ENCODE results near the gene EVA1C. TPM values are rescaled to one million over a fixed set of nuclear protein-coding genes. Genes with fewer than 3 reads are reported as not detected.
A peak's percentile ranks its signal among the peaks of the same experiment; 100 is the strongest.

The EVA1C gene
- total RNA-seq, result 10 to 100 TPM; 40.2 to 75.6 (median 55.7) TPM

- H3K36me3 ChIP-seq, result peaks cover 0 to 14% (median 0%) of the 10 kb centered on the region in 4 donors
- DNase-seq, result peak; percentile 60 to 96
- peak; percentile 72 to 83 for ATAC-seq (ENCODE audit: low FRiP score in 2 of 2)
- WGBS, 2 donors, result 1% methylated on average over 19 to 81 of the region's 104 CpGs
- TF ChIP-seq EP300 (IDR thresholded peaks at IDR 0.05) (peak in 3 of 4 donors; percentile 58 to 74 (median 67)), POLR2AphosphoS5 (IDR thresholded peaks at IDR 0.05) (peak in 1 of 2 donors; percentile 61), CTCF (IDR thresholded peaks at IDR 0.05) (peak; percentile 27 to 81 (median 65)), POLR2A (IDR thresholded peaks at IDR 0.05) (peak in 3 of 4 donors; percentile 28 to 75 (median 51))
- peak within 1 kb of the TSS; percentile 58 to 77 (median 74) for H3K4me3 ChIP-seq
- no peaks in the 10 kb centered on the region for H3K9me3 ChIP-seq
- peaks cover 29 to 56% (median 37%) of the 10 kb centered on the region in 4 donors for H3K4me1 ChIP-seq
- H3K27me3 ChIP-seq, result no peaks in the 10 kb centered on the region
- H3K27ac ChIP-seq, result peak within 1 kb of the TSS; percentile 97 to 99 (median 98)
Observed at GRCh38 chr21:32412162-32413014, at the start of gene EVA1C. TSS of gene EVA1C (plus strand) at chr21:32412706. CDS start at chr21:32412854, 148 bp downstream.

GRCh38 chr21:32364387-32364786, 48.1 kb upstream of the EVA1C start:
- TF ChIP-seq EP300 (IDR thresholded peaks at IDR 0.05) (no peak), POLR2AphosphoS5 (IDR thresholded peaks at IDR 0.05) (no peak), POLR2A (IDR thresholded peaks at IDR 0.05) (no peak), CTCF (IDR thresholded peaks at IDR 0.05) (no peak)
- WGBS, 2 donors, result 44 to 65% methylated on average over 4 to 7 of the region's 7 CpGs
- Histone ChIP-seq H3K9me3 (no peaks in the 10 kb centered on the region), H3K27me3 (no peaks in the 10 kb centered on the region), H3K36me3 (peaks cover 16 to 99% (median 71%) of the 10 kb centered on the region in 4 donors), H3K4me3 (no peak overlapping the region), H3K4me1 (no peaks in the 10 kb centered on the region), H3K27ac (peak overlapping the region in 1 of 4 donors; percentile 20)
- DNase-seq, result no peak
- peak; percentile 54 to 60 for ATAC-seq (ENCODE audit: low FRiP score in 2 of 2)

GRCh38 chr21:32364796-32365195, 47.7 kb upstream of the EVA1C start:
- DNase-seq, result no peak
- H3K4me3 ChIP-seq, result no peak overlapping the region
- H3K27ac ChIP-seq, result no peak overlapping the region
- no peaks in the 10 kb centered on the region for H3K27me3 ChIP-seq
- no peak for ATAC-seq (ENCODE audit: low FRiP score in 2 of 2)
- H3K9me3 ChIP-seq, result no peaks in the 10 kb centered on the region
- TF ChIP-seq EP300 (IDR thresholded peaks at IDR 0.05) (no peak), POLR2AphosphoS5 (IDR thresholded peaks at IDR 0.05) (no peak), CTCF (IDR thresholded peaks at IDR 0.05) (no peak), POLR2A (IDR thresholded peaks at IDR 0.05) (no peak)
- no peaks in the 10 kb centered on the region for H3K4me1 ChIP-seq
- WGBS, 2 donors, result 84 to 99% methylated on average over 4 of the region's 4 CpGs
- peaks cover 14 to 96% (median 67%) of the 10 kb centered on the region in 4 donors for H3K36me3 ChIP-seq

- peaks cover 14 to 88% (median 55%) of the 10 kb centered on the region in 4 donors for H3K36me3 ChIP-seq
- peaks cover 0 to 3% (median 1%) of the 10 kb centered on the region in 4 donors for H3K4me1 ChIP-seq
- H3K9me3 ChIP-seq, result no peaks in the 10 kb centered on the region
- H3K27me3 ChIP-seq, result no peaks in the 10 kb centered on the region
- DNase-seq, result no peak
- no peak overlapping the region for H3K4me3 ChIP-seq
- ATAC-seq (ENCODE audit: low FRiP score in 2 of 2), result no peak
- TF ChIP-seq POLR2A (IDR thresholded peaks at IDR 0.05) (no peak), CTCF (IDR thresholded peaks at IDR 0.05) (no peak)
- no peak overlapping the region for H3K27ac ChIP-seq
- WGBS, 2 donors, result 82 to 95% methylated on average over 3 to 4 of the region's 4 CpGs
Observed at GRCh38 chr21:32366191-32366590, 46.3 kb upstream of the EVA1C start.

Measured in upper lobe of left lung (tissue), 6 donors.